Measurements from ENCODE around the gene ELL2. TPM values are rescaled to one million over a fixed set of nuclear protein-coding genes. Genes with fewer than 3 reads are reported as not detected.

The ELL2 gene
- total and polyA plus RNA-seq, 7 donors, result 6.7 to 35.3 (median 26.6) TPM

DNA sequence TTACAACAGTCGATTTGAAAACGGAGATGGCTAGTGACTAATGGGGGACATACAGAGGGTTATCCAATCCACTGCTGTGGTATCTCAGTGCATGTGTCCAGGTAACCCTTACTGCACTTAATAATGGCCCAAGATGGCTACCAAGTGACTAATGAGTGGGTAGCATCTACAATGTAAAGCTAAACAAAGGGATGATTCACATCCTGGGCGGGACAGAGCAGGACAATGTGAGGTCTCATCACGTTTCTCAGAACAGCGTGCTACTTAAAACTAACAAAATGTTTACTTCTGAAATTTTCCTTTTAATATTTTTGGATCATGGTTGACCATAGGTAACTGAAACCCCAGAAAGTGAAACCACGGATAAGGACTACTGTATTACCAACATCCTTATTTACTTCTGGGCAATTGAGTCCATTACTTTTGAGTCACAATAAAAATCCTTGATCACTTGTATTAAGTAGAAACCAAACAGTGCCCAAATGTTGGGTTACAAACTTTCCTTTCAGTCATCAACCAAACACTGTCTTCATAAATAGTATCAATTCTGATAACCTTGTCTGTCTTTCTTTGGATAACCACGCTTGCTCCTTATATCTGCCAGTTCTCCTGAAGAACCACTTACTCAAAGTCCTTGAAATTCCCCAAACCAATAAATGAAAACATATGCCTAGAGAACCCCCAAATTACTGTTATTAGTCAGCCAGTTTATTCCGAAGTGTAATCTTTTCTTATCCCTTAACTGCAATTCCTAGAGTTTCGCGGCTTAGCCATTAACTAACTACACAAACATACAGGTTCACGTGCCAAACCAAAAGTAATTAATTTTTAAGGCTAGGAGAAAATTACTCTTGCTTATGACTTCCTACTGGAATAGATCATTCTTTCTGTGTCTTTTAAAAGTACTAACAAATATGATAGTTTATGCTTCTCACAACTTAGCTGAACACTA is 59.7 kb downstream of the ELL2 start:
- Histone ChIP-seq H3K4me3 (no peak overlapping the region), H3K4me1 (peaks cover 0 to 18% (median 3%) of the 10 kb centered on the region in 4 donors), H3K36me3 (peaks cover 0 to 17% (median 7%) of the 10 kb centered on the region in 4 donors), H3K27me3 (no peaks in the 10 kb centered on the region), H3K9me3 (no peaks in the 10 kb centered on the region), H3K27ac (no peak overlapping the region)
- TF ChIP-seq, protein P1, sequence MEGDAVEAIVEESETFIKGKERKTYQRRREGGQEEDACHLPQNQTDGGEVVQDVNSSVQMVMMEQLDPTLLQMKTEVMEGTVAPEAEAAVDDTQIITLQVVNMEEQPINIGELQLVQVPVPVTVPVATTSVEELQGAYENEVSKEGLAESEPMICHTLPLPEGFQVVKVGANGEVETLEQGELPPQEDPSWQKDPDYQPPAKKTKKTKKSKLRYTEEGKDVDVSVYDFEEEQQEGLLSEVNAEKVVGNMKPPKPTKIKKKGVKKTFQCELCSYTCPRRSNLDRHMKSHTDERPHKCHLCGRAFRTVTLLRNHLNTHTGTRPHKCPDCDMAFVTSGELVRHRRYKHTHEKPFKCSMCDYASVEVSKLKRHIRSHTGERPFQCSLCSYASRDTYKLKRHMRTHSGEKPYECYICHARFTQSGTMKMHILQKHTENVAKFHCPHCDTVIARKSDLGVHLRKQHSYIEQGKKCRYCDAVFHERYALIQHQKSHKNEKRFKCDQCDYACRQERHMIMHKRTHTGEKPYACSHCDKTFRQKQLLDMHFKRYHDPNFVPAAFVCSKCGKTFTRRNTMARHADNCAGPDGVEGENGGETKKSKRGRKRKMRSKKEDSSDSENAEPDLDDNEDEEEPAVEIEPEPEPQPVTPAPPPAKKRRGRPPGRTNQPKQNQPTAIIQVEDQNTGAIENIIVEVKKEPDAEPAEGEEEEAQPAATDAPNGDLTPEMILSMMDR (IDR thresholded peaks at IDR 0.05), result no peak
- TF ChIP-seq EP300 (IDR thresholded peaks at IDR 0.05), result no peak
- no peak for TF ChIP-seq POLR2AphosphoS5 (IDR thresholded peaks at IDR 0.05)
- no peak for TF ChIP-seq POLR2A (IDR thresholded peaks at IDR 0.05)
- WGBS, 2 donors, result 80 to 88% methylated on average over 11 of the region's 11 CpGs
- DNase-seq, result no peak
- intact Hi-C loops (cut with DNase I), result no loop called here

DNA sequence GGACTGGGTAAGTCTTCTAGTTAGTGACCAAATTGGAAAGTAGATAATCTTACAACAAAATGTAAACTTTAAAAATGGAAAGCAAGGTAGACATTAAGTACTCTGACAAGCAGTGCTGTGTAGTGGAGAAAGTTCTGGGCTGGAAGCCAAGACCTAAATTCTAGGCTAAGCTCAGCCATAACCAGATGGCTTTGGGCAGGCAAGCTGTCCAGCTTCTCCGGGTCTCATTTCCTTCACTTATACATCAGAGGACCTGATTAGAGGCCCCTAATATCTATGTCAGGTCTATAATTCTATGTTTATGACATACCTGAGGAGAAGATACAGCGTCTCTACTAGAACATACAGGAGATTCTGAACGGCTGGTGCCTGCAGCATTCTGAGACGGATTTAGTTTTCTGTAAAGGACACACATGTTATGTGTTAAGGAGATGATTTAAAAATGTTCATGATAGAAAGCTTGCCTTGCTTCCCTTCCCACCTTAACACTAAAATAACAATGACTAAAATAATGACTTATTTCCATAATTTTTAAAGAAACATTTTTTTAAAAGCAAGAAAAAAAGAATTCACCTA is 61.2 kb downstream of the ELL2 start:
- peak in 2 of 4 donors; percentile 11 to 17 for TF ChIP-seq POLR2AphosphoS5 (IDR thresholded peaks at IDR 0.05)
- TF ChIP-seq, protein P1 (IDR thresholded peaks at IDR 0.05), result no peak
- Histone ChIP-seq H3K36me3 (peaks cover 0 to 29% (median 10%) of the 10 kb centered on the region in 4 donors), H3K4me3 (no peak overlapping the region), H3K27me3 (no peaks in the 10 kb centered on the region), H3K27ac (peak overlapping the region in 2 of 4 donors; percentile 24 to 30), H3K4me1 (peaks cover 0 to 18% (median 3%) of the 10 kb centered on the region in 4 donors), H3K9me3 (no peaks in the 10 kb centered on the region)
- WGBS, 2 donors, result 78 to 86% methylated on average over 4 of the region's 4 CpGs
- DNase-seq, result peak; percentile 71
- intact Hi-C loops (cut with DNase I), result no loop called here

DNA sequence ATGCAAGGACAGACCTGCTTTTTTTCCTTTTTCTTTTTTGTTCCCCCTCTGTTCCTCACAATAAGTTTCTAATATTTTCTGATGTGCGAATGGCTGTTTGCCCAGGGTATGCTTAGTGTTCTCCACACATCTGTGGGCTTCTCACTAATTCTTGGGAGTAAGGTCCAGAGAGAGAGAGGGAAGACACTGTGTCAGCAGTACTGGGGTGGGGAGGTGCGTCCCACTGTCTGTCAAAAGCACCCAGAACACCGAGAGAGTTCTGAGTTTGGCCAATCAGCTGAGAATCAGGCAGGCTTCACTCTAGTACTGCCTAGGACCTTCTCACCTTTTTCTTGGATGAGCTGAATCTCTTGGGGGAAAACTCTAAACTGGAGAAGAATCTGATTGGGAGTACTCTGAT is 61.8 kb downstream of the ELL2 start:
- TF ChIP-seq POLR2AphosphoS5 (IDR thresholded peaks at IDR 0.05) (no peak), EP300 (IDR thresholded peaks at IDR 0.05) (no peak), POLR2A (IDR thresholded peaks at IDR 0.05) (no peak)
- TF ChIP-seq, protein P1 (IDR thresholded peaks at IDR 0.05), result no peak
- no peak overlapping the region for H3K4me3 ChIP-seq
- H3K4me1 ChIP-seq, result peaks cover 0 to 18% (median 3%) of the 10 kb centered on the region in 4 donors
- peaks cover 0 to 35% (median 12%) of the 10 kb centered on the region in 4 donors for H3K36me3 ChIP-seq
- 92 to 95% methylated on average over 3 of the region's 3 CpGs for WGBS, 2 donors
- peak overlapping the region in 1 of 4 donors; percentile 30 for H3K27ac ChIP-seq
- H3K9me3 ChIP-seq, result no peaks in the 10 kb centered on the region
- no peak for DNase-seq
- H3K27me3 ChIP-seq, result no peaks in the 10 kb centered on the region
- intact Hi-C loops (cut with DNase I), result no loop called here

- Histone ChIP-seq H3K9me3 (no peaks in the 10 kb centered on the region), H3K27ac (no peak overlapping the region), H3K27me3 (no peaks in the 10 kb centered on the region), H3K4me1 (peaks cover 0 to 18% (median 3%) of the 10 kb centered on the region in 4 donors), H3K4me3 (no peak overlapping the region), H3K36me3 (peaks cover 0 to 44% (median 12%) of the 10 kb centered on the region in 4 donors)
- TF ChIP-seq EP300 (IDR thresholded peaks at IDR 0.05) (no peak), POLR2A (IDR thresholded peaks at IDR 0.05) (no peak)
- DNase-seq, result no peak
- WGBS, 2 donors, result 46 to 66% methylated on average over 1 of the region's 1 CpG
- intact Hi-C loops (cut with DNase I), result no loop called here
Observed at GRCh38 chr5:95899006-95899405, 62.6 kb downstream of the ELL2 start.

DNA sequence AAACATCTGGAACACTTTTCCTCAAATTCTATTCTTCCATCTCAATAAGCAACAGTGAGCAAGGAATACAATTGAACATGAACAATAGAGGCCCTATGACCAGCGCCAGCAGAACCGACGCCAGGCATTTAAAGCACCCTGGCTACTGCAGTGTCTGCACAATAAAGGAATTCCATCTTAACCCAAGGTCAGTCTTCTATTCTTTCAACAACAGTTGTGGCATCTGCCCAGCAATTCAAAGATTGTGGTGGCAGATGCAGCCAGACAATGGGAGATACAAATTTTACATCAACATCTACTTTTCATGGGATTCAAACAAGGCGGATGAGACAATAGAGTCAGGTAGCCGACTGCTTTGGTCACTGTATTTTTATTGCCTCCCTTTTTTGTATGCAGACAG is 65.9 kb downstream of the ELL2 start:
- no peak for DNase-seq
- Histone ChIP-seq H3K4me3 (no peak overlapping the region), H3K27me3 (no peaks in the 10 kb centered on the region), H3K4me1 (peaks cover 0 to 14% (median 3%) of the 10 kb centered on the region in 4 donors), H3K9me3 (no peaks in the 10 kb centered on the region), H3K27ac (no peak overlapping the region), H3K36me3 (peaks cover 2 to 61% (median 15%) of the 10 kb centered on the region in 4 donors)
- WGBS, 2 donors, result 93 to 94% methylated on average over 5 of the region's 5 CpGs
- intact Hi-C loops (cut with DNase I), result no loop called here
- TF ChIP-seq POLR2AphosphoS5 (IDR thresholded peaks at IDR 0.05), result no peak

Measured in sigmoid colon (tissue), 7 donors.